HepG2 (cell line): ENCODE results near the gene LGALS4. TPM values are rescaled to one million over a fixed set of nuclear protein-coding genes. Genes with fewer than 3 reads are reported as not detected.

ENCODE experiments used
- CC2D1A ChIP-seq: sonication (generic); formaldehyde crosslinking; IDR thresholded peaks from 2 replicates; pipeline ENCODE4 v1.8.1; 2023; ENCODE audit warnings: mild to moderate bottlenecking, missing genetic modification reagents
- FOSL1 ChIP-seq: sonication (generic); formaldehyde crosslinking; IDR thresholded peaks from 2 replicates; pipeline ENCODE4 v1.9.0; 2021; ENCODE audit warnings: missing genetic modification reagents, borderline replicate concordance
- HES4 ChIP-seq: sonication (generic); formaldehyde crosslinking; IDR thresholded peaks from 2 replicates; pipeline ENCODE4 v1.9.0; 2021; ENCODE audit warnings: mild to moderate bottlenecking, missing genetic modification reagents, borderline replicate concordance
- HNF4A ChIP-seq: sonication (generic); formaldehyde crosslinking; IDR thresholded peaks from 2 replicates; pipeline ENCODE4 v1.4.0; 2020; ENCODE audit warnings: missing genetic modification reagents
- MTF2 ChIP-seq: sonication (generic); formaldehyde crosslinking; IDR thresholded peaks from 2 replicates; pipeline ENCODE4 v1.5.0; 2020; ENCODE audit warnings: missing genetic modification reagents, borderline replicate concordance
- PCBP2 ChIP-seq: fragments of 200-400 bp; formaldehyde crosslinking; optimal IDR thresholded peaks from 2 replicates; pipeline ENCODE3; 2018; ENCODE audit warnings: low read length, low read depth; ENCODE audit not compliant: poor library complexity, severe bottlenecking
- PHF5A ChIP-seq: IDR thresholded peaks from one replicate; pipeline ENCODE4 v1.6.1; 2018; ENCODE audit warnings: low read depth, missing genetic modification reagents; ENCODE audit not compliant: unreplicated experiment
- POLR2AphosphoS5 ChIP-seq: IDR thresholded peaks from 2 replicates; pipeline ENCODE4 v1.6.1; 2012; ENCODE audit warnings: low read depth, low read length
- RBM22 ChIP-seq: fragments of 200-400 bp; formaldehyde crosslinking; optimal IDR thresholded peaks from 2 replicates; pipeline ENCODE3; 2017; ENCODE audit warnings: mild to moderate bottlenecking, low read length, moderate library complexity
- REPIN1 ChIP-seq: sonication (generic); formaldehyde crosslinking; IDR thresholded peaks from 2 replicates; pipeline ENCODE4 v1.8.0; 2022; ENCODE audit warnings: missing genetic modification reagents, low read depth, mild to moderate bottlenecking, borderline replicate concordance
- RXRB ChIP-seq: IDR thresholded peaks from 2 replicates; pipeline ENCODE4 v1.6.1; 2016; ENCODE audit warnings: borderline replicate concordance, missing genetic modification reagents, missing compliant biosample characterization
- SALL1 ChIP-seq: sonication (generic); formaldehyde crosslinking; IDR thresholded peaks from 2 replicates; pipeline ENCODE4 v1.8.0; 2022; ENCODE audit warnings: mild to moderate bottlenecking, missing genetic modification reagents
- SMAD3 ChIP-seq: sonication (generic); formaldehyde crosslinking; IDR thresholded peaks from 2 replicates; pipeline ENCODE4 v1.4.0; 2020; ENCODE audit warnings: missing genetic modification reagents
- TCF12 ChIP-seq, 2 experiments: fragments of 450-650 bp in 1 of 2; sonication (generic) in 1 of 2; formaldehyde crosslinking in 1 of 2; IDR thresholded peaks; 2 replicates each; pipeline versions ENCODE4 v1.6.1 to v1.8.0; 2017 to 2022; ENCODE audit warnings: antibody characterized with exemption in 1 of 2, mild to moderate bottlenecking in 1 of 2, missing genetic modification reagents in 1 of 2, moderate library complexity in 1 of 2
- TMF1 ChIP-seq: sonication (generic); formaldehyde crosslinking; IDR thresholded peaks from 2 replicates; pipeline ENCODE4 v1.8.1; 2022; ENCODE audit warnings: low read depth, missing genetic modification reagents
- TRIM24 ChIP-seq: sonication (generic); formaldehyde crosslinking; IDR thresholded peaks from 2 replicates; pipeline ENCODE4 v1.8.0; 2022; ENCODE audit warnings: mild to moderate bottlenecking, missing genetic modification reagents
- ZNF136 ChIP-seq: sonication (generic); formaldehyde crosslinking; IDR thresholded peaks from 2 replicates; pipeline ENCODE4 v1.8.1; 2022; ENCODE audit warnings: low read depth, mild to moderate bottlenecking, moderate library complexity, missing genetic modification reagents
- ZNF678 ChIP-seq: sonication (generic); formaldehyde crosslinking; IDR thresholded peaks from 2 replicates; pipeline ENCODE4 v1.4.0; 2020; ENCODE audit warnings: mild to moderate bottlenecking, missing genetic modification reagents
- ZNF790 ChIP-seq: sonication (generic); formaldehyde crosslinking; IDR thresholded peaks from 2 replicates; pipeline ENCODE4 v1.8.0; 2022; ENCODE audit warnings: missing genetic modification reagents, mild to moderate bottlenecking, borderline replicate concordance
- ZSCAN29 ChIP-seq: sonication (generic); formaldehyde crosslinking; conservative IDR thresholded peaks from 2 replicates; pipeline ENCODE4 v1.4.0; 2020; ENCODE audit warnings: mild to moderate bottlenecking, missing genetic modification reagents
- polyA plus RNA-seq, 8 experiments: library from polyadenylated mRNA; depleted of rRNA in 3 of 8; stranded (reverse) in 7 of 8; unstranded in 1 of 8; fragments of >200 nt; fragmentation: Illumina TruSeq in 4 of 8; extraction: Trizol in 4 of 8; gene quantifications; 2 replicates each; pipeline versions ENCODE4 v1.2.1 to v1.2.3, GENCODE V29; 2011 to 2016; ENCODE audit warnings: low read depth in 4 of 8, missing spikeins in 1 of 8, mixed read lengths in 1 of 8; ENCODE audit not compliant: insufficient read depth in 1 of 8
- total RNA-seq, 5 experiments: library from RNA; depleted of rRNA; stranded (reverse); fragments of >200 nt; fragmentation: Illumina TruSeq; extraction: Trizol; gene quantifications; 2 replicates each; pipeline ENCODE4 v1.2.3, GENCODE V29; 2016; ENCODE audit warnings: low read depth in 1 of 5
- TF ChIP-seq, protein P1 (sequence below): sonication (generic); formaldehyde crosslinking; IDR thresholded peaks from 2 replicates; pipeline ENCODE4 v1.4.0; 2020; ENCODE audit warnings: mild to moderate bottlenecking, missing genetic modification reagents
- TF ChIP-seq, protein P2 (sequence below): sonication (generic); formaldehyde crosslinking; IDR thresholded peaks from 2 replicates; pipeline ENCODE4 v1.4.0; 2020; ENCODE audit warnings: missing genetic modification reagents
- TF ChIP-seq, protein P3 (sequence below): sonication (generic); formaldehyde crosslinking; conservative IDR thresholded peaks from 2 replicates; pipeline ENCODE4 v1.4.0; 2020; ENCODE audit warnings: missing genetic modification reagents
- TF ChIP-seq, protein P4 (sequence below): sonication (generic); formaldehyde crosslinking; IDR thresholded peaks from 2 replicates; pipeline ENCODE4 v1.8.1; 2023; ENCODE audit warnings: mild to moderate bottlenecking, missing genetic modification reagents

Gene LGALS4
- total and polyA plus RNA-seq, 2 of the 13 experiments (the other 11 are each of a cell fraction or from before 2014, with no cell fraction given), result 0.24 to 0.71 TPM

DNA sequence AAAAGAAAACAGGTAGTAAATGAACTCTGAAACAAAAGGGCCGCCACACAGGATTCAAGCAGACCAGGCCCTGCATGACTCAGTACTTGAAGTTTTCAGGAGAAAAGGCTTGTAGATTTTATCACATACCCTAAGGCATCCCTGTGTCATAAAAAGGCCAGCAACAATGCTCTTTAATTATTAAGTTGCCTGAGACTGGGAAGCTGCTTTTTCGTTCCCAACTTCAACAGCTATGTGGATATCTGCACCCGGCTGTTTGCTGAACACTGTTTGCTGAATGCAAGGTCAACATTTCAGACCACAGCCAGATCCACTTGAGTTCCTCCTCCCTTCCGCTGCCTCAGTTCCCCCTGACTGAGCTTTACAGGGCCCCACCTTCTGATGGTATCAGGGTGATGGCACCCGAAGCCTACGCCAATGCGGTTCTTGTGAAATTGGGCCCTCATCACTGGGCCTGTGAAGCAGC is 24.9 kb upstream of the LGALS4 start (continued):
- TF ChIP-seq REPIN1 (CRISPR knock-in tag) (no peak), FOSL1 (CRISPR knock-in tag) (no peak), PHF5A (CRISPR knock-in tag) (peak; percentile 29), TCF12 (IDR thresholded peaks at IDR 0.05) (no peak), TCF12 (CRISPR knock-in tag; IDR thresholded peaks at IDR 0.05) (no peak), ZNF678 (CRISPR knock-in tag) (no peak), HES4 (CRISPR knock-in tag) (no peak), HNF4A (CRISPR knock-in tag) (0 out of 2 replicates have a peak, but pooled peaks have one; percentile 25), MTF2 (CRISPR knock-in tag) (no peak), POLR2AphosphoS5 (0 out of 2 replicates have a peak, but pooled peaks have one; percentile 16), ZSCAN29 (CRISPR knock-in tag) (no peak), SMAD3 (CRISPR knock-in tag) (no peak), TRIM24 (no peak), CC2D1A (CRISPR knock-in tag) (no peak), RBM22 (peak; percentile 94), SALL1 (CRISPR knock-in tag) (peak; percentile 42; the same call in 1 of the 2 replicates), ZNF790 (CRISPR knock-in tag) (no peak), TMF1 (CRISPR knock-in tag) (no peak), ZNF136 (CRISPR knock-in tag) (no peak), RXRB (peak; percentile 30; the same call in 1 of the 2 replicates), PCBP2 (no peak)
- TF ChIP-seq, protein P1, sequence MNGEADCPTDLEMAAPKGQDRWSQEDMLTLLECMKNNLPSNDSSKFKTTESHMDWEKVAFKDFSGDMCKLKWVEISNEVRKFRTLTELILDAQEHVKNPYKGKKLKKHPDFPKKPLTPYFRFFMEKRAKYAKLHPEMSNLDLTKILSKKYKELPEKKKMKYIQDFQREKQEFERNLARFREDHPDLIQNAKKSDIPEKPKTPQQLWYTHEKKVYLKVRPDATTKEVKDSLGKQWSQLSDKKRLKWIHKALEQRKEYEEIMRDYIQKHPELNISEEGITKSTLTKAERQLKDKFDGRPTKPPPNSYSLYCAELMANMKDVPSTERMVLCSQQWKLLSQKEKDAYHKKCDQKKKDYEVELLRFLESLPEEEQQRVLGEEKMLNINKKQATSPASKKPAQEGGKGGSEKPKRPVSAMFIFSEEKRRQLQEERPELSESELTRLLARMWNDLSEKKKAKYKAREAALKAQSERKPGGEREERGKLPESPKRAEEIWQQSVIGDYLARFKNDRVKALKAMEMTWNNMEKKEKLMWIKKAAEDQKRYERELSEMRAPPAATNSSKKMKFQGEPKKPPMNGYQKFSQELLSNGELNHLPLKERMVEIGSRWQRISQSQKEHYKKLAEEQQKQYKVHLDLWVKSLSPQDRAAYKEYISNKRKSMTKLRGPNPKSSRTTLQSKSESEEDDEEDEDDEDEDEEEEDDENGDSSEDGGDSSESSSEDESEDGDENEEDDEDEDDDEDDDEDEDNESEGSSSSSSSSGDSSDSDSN (CRISPR knock-in tag), result no peak
- TF ChIP-seq, protein P2, sequence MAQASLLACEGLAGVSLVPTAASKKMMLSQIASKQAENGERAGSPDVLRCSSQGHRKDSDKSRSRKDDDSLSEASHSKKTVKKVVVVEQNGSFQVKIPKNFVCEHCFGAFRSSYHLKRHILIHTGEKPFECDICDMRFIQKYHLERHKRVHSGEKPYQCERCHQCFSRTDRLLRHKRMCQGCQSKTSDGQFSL (CRISPR knock-in tag), result no peak
- TF ChIP-seq, protein P3, sequence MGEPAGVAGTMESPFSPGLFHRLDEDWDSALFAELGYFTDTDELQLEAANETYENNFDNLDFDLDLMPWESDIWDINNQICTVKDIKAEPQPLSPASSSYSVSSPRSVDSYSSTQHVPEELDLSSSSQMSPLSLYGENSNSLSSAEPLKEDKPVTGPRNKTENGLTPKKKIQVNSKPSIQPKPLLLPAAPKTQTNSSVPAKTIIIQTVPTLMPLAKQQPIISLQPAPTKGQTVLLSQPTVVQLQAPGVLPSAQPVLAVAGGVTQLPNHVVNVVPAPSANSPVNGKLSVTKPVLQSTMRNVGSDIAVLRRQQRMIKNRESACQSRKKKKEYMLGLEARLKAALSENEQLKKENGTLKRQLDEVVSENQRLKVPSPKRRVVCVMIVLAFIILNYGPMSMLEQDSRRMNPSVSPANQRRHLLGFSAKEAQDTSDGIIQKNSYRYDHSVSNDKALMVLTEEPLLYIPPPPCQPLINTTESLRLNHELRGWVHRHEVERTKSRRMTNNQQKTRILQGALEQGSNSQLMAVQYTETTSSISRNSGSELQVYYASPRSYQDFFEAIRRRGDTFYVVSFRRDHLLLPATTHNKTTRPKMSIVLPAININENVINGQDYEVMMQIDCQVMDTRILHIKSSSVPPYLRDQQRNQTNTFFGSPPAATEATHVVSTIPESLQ (CRISPR knock-in tag), result no peak
- TF ChIP-seq, protein P4, sequence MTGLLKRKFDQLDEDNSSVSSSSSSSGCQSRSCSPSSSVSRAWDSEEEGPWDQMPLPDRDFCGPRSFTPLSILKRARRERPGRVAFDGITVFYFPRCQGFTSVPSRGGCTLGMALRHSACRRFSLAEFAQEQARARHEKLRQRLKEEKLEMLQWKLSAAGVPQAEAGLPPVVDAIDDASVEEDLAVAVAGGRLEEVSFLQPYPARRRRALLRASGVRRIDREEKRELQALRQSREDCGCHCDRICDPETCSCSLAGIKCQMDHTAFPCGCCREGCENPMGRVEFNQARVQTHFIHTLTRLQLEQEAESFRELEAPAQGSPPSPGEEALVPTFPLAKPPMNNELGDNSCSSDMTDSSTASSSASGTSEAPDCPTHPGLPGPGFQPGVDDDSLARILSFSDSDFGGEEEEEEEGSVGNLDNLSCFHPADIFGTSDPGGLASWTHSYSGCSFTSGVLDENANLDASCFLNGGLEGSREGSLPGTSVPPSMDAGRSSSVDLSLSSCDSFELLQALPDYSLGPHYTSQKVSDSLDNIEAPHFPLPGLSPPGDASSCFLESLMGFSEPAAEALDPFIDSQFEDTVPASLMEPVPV (CRISPR knock-in tag), result no peak
